ENCODE results near the gene E2F2.
A peak's percentile ranks its signal among the peaks of the same experiment; 100 is the strongest.

Gene E2F2

DNA sequence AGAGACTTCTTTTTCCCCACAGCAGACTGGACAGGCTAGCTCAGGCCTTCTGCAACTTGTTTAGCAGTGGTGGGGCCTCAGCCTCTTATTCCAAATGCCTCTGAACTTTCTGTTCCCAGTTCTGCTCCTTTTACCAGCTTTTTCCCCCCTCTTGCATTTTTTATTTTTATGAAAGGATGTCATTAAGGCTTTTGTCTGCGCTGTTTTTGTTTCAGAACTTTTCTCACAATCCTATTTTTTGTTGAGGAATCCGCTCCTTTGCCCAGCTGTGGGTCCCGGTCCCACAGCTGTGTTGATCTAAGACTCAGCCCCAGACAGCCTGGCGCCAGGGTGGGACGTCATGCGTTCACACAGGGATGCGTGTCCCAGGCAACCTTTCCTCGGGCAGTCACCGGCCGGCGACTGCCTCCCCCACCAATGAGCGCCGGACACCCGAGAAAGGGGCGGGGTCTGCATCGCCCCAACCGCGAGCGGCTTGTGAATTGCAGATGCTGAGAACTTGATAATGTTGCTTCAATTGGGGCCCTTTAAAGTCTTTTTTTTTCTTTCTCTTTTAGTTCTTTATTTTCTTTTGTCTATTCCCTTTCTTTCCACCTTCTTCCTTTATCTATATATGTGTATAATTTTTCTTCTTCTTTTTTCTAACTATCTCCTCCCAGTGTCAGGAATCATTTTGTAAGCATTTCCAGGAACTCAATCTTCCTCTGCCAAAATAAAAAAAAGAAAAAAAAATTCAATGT, 31.3 kb upstream of the E2F2 start:
- peak; percentile 33 for DNase-seq

DNA sequence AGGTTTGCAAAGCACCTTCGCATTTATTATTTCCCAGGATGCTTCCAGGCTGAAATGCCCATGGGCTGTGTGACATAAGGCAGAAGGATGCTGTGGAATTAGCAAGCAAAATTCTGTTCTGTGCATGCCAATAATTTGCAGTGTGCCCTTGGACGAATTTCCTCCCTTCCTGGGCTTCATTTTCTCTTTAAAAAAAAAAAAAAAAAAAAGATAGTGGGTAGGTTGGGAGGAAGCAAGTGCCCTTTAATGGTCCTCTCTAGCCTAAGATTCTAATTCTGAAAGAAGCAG, 30.7 kb upstream of the E2F2 start:
- DNase-seq: no peak

DNA sequence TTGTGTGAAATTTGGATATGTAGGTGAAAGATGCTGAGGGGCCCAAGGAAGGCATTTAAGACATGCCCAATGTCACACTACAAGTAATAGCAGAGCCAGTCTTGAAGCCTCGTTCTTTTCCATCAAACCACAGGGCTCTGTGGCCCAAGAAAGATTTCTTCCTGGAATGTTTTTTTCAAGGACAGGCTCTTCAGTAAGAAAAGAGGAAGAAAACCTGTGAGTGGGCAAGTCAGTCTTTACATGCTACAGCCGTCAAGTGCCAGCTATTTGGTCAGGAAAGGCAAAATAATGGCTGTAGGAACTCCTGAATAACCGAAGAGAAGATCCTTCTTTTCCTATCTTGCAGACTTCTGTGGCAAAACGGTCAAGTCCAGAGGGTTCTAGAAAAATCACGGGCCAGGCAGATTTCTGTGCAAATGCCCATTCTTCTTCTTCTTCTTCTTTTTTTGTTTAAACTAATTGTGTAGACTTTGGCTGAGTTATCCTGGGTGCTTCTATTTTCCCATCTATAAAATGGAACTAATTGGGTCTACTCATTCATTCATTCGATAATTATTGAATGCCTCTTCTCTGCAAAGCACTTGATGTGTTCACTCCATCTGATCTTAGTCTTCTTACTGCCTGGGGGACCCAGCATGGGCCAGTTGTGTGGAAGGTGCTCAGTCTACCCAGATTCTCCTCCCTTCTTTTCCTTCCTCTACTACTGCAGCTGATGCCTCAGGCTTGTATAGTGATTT, 30.2 kb upstream of the E2F2 start:
- no peak for DNase-seq

DNA sequence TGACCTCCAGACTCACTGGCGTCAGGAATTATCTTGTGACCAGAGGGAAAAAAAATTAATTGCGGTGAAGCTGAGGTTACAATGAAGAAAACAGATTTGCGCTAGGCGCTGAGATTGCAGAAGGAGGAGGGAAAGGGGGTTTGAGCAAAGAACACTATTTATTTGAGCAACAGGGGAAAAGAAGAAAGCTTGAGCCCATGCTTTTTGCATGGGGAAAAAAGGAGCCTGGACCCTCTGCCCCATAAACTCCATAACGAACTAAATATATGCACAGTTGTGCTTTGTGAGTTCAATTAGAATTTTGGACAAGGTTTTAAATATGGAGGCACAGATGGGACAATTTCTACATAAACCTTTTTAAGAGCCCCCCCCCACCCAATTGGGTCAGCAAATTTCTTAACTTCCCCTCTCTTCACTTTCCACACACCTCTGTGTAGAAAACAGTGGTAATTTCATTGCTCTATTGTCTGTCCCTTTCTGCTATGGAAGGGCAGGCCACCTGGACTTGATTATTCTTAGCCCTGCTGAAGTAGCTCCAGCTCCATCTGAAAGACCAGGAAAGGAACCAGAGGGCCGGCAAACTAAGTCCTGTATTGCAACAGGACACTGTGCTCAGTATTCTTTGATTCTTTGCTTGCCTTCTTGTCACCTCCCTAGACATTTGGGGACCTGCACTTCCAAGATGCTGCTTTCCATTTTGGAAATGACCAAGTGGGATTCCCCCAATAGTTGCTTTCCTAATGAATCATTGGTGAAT, 29.1 kb upstream of the E2F2 start:
- DNase-seq: no peak

DNA sequence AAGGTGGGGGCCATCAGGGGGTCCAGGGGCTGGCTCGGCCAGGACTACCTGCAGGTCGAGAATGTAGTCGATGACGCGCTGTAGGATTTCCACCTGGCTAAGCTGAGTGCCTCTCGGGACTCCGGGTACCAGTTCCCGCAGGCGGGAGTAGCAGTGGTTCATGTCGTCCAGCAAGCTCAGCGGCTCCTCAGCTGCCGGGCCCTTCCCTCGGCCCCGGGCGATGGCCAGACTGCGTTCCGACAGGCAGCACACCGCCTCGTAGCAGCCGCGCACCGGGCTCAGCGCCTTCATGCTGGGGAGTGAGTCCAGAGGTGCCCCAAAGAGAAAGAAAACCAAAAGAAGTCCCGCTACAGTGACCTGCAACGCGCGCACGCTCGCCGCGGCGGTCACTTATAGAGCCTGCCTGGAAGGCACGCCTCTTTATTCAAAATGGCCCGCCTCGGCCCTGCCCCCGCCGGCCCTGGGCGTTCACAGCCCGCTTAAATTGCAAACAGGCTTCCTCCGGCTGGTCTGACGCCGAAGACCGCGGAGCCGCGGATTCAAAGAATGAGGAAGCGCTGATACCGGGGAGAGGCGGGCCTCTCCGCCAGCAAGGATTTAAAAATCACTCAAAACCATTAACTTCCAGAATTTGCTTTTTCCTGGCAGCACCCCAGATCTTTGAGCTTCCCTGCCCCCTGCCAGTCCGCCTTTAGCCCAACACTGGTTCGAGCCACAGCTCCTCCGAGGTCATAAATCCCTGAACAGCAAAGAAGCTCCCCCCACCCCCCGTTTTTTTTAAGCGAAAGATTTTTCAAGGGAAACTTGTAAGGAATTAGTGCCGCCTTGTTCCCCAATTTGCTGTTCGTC, 28.3 kb upstream of the E2F2 start, which contains the start of gene ID3:
TSS of gene ID3 (minus strand) at position 366 of the 849 bp plus-strand sequence. CDS start at position 291, 75 bp downstream.
- DNase-seq: peak; percentile 87

DNA sequence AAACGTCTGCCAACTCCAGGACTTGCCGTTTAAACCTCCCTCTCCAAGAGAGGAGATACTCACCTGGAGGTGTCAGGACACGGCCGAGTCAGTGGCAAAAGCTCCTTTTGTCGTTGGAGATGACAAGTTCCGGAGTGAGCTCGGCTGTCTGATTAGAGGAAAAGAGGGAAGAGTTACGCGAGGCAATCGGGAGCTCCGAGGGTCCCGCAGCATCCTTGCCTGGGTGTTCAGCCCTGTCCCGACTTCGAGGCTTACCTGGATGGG, 27.8 kb upstream of the E2F2 start:
- no peak for DNase-seq

DNA sequence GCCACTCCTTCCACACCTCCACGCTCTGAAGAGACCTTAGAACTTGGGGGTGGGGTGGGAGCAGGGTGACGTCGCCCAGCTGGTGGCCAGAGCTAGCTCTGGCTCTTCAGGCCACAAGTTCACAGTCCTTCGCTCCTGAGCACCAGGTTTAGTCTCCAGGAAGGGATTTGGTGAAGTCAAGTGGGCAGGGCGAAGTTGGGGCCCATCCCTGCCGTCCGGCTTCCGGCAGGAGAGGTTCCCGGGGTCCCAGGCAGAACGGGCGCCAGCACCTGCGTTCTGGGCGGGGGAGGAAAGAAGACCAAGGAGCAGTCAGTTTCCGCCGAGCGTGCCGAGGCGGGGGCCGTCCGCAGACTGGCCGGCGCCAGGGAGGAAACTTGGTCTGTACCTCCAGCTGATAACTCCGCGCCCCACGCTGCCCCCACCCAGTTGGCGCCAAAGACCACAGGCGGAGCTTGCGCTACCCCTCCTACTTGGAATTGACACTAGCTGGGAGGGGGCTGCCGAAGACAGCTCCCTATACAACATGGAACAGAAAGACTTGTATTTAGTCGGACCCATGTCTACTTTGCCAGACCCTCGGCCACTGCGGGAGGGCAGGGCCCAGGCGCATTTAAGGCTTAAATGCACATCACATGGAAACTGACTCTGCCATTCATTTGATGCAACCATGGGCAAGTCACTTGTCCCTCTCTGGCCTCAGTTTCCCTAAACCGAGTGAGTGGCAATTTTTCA, 27.3 kb upstream of the E2F2 start:
- DNase-seq: peak; percentile 25

DNA sequence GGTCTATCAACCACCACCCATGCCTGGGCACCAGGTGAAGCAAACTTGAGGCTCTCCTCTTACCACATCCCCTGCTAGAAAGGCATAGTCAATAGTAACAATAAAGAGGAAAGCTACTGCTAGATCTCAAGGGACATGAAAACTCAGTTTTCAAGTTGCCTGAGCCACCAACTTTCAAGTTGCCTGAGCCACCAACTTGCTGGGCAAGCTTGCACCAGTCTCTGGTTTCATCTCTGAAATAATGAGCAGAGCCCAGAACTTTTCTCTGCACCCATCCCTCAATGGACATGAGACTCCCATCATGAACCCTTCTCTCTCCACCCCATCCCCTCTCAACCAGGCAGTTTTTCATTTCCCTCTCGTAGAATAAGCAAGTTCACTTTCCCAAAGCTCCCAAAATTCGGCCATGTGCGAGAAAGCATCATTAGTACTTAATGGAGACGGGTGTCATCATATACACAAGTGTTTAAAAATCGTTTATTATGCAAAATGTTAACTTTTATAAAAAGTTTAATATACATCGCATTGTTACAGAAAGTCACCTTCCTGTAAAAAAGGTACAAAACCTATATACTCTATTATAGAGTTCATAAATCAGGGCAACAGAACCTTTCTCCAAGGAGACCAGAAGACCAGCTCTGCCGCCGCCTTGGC, 26.6 kb upstream of the E2F2 start:
- no peak for DNase-seq

DNA sequence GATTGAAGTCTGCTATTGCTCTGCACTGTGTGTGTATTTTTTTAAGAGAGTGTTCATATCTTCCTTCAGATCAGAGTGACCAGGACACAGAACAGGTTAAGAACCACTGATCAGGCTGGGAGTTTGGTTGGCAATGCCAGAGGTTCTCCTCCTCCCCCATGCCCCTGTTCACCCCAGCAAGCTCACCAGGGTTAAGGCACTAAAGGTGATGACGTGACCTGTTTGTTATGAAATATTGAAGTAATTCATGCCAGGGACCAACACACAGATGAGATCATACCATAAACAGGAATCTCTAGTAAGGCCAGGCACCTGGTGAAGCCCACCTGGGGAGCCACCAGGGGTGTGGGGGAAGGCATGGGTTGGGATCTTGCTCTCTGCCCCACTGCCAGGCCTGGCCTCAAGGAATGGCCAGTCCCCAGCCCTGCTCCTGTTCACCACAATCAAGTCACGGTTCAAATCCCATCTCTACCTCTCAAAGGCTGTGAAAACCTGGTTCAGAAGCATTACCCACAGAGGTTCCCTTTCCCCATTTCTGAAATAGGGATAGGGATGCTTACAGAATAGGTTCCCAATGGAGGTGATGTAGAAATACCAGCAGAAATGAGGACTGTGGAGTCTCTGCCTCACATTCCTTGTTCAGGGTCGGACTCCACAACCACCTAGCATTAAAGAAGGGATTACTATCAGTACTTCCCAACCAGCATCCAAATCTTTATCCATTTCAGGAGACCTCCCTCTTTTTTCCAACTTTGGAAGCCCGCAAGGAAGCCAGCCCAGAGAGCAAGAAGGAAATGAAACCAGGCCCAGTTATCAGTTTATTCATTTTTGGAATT, 25.8 kb upstream of the E2F2 start:
- DNase-seq: no peak

DNA sequence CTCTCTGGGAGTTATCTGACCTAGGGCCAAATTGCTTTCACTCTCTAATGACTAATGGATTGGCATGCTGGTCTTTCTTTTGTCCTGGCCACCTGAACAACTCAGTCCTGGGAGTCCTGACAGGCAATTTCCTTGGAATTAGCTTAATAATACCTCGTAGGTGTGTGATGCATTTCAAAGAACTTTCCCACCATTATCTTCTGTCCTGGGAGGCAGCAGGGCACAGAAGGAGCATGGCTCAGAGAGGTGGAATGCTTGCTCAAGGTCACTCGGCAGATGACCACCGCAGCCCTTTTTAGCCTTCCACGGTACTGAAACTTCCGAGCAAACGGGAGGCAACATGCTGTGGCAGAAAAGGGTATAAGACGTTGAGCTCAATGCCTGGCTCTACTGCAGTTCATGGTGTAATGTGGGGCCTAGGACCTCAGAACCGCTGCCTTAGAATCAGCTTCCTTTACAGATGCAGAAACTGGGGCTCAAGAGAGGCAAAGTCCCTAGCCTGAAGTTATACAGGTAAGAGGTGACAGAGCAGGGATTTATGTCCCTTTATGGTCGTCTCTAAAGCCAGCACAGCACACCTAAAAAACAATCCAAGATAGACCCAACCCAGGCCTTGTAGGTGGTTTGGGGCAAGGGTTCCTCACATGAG, 25.1 kb upstream of the E2F2 start:
- no peak for DNase-seq

DNA sequence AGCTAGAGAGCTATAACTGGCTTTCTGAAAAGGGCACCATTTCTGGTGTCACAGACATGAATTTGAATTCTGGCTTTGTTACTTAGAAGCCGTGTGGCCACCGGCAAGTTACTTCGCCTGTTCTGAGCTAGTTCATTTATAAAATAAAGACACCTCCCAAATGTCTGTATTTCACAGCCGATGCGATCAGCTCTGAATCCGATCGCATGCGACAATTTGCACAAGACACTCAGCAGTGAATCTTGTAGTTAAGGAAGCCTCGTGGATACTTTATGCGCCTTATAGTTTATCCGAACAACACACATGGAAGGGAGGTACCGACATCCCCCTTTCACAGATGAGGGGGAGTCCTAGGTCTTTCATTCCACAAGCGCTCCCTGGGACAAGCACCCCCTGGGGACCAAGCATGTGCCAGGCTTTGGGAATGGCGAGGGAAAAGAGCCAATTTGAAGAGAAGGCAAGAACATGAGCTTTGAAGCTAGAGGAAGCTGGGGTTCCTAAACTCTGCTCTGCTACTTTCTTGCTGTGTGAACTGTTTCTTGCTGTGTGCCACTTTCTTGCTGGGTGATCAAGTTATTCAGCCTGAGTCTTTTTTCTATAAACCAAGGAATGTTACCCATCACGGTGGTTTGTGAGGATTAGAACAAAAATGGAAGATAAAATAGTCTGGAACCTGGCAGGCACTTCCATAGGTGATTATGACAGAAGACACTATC, 24.4 kb upstream of the E2F2 start:
- DNase-seq: no peak

DNA sequence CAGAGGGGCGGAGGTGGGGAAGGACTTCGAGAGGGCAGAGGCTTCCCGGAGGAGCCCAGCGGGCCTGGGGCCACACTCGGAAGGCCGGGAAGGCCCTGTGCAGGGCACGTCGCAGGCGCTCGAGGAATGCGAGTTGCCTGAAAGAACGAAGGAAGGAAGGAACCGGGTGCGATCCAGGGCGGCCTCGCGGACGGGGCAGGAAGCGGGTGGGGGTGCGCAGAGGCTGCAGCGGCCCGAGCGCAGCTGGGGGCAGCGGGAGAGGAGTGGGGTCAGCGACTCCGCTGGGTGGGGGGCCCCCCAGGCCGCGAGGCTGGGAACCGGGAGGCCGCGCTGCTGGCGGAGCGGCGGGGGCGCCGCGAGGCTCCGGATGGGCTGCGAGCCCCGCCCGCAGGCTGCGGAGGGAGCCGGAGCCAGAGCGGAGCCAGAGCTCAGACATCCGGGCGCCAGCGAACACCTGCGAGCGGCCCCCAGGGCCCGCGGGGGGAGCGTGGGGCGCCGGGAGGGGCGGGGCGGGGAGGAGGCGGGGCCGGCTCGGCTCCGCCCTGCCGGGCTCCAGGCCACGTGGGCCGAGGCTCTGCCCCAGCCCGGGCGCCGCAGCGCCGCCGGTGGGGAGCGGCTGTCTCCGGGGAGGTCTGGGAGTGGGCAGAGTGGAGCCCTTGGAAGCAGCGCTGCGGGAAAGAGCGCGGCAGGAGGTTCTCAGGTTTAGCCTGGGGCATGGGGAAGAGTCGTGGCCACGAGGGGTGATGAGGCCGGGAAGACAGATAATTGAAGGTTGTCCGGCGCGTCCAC, 23.6 kb upstream of the E2F2 start:
- peak; percentile 82 for DNase-seq

DNA sequence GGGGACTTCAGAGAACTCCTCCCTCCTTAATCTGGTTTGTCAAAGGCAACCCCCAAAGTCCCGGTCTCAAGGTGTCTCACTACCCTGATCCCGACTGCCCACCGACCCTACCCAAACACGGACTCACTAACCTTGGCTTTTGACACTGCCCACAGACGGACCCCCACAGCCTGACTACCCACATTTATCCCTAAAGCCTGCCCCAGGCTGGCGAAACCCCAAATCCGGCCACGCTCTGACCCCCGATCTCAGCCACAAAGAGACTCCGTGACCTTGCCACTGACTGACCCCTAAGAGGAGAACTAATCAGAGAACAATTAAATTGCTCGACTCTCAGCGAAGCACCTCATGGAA, 23.1 kb upstream of the E2F2 start:
- no peak for DNase-seq

DNA sequence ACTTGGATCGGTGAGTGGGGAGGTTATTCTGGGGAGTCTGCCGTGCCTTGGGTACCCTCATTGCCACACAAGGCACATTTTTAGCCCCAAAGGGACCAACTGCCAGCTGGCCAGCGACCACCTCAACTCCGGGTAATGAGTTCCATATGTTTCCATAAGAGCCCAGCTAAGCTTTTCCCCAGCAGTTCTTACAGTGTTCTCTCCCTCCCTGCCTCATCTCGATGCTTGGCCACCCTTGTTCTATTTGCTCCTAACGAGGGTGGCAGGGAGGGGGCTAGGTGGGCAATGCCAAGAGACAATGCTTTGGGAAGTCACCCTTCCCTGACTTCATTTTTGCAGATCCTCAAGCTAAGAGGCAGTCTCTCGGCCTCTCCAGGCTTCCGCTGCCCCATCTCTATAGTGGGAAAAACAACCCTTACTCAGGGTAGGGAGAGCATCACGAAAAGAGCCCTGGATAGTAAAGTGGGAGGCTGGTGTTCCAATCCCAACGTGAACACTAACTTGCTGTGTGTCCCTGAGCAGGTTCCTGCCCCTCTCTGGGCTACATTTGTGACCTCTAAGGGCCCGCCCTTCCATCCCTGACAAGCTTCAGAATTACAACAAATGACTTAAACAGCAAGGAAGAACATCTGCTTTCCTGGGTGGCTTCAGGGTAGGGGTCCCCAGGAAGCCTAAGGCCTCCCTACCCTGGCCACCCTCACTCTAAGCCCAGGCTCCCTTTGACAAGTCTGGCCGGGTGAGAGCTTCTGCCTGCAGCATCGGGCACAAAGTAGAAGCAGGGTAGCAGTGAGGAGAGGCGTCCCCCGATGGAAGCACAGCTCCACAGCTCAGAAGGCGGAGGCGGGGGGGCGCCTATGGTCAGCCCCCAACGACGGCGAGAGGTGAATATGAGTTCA, 22.4 kb upstream of the E2F2 start:
- no peak for DNase-seq

DNA sequence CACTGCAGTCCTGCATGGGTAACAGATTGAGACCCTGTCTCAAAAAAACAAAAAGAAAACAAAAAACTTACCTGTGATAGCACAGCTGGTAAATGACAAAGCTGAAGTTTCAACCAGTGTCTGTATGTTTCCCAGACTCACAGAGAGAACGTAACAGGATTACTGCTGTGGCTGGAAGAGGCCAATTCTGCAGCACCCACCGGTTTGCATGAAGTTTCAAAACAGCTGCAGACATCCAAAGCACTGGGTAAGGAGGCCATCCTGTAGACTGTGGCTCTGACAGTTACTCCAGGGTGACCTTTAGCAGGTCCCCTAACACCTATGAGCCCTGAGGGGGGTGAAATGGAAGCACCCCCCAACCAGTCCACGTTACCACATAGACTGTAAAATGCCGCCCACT, 20.8 kb upstream of the E2F2 start:
- DNase-seq: no peak

DNA sequence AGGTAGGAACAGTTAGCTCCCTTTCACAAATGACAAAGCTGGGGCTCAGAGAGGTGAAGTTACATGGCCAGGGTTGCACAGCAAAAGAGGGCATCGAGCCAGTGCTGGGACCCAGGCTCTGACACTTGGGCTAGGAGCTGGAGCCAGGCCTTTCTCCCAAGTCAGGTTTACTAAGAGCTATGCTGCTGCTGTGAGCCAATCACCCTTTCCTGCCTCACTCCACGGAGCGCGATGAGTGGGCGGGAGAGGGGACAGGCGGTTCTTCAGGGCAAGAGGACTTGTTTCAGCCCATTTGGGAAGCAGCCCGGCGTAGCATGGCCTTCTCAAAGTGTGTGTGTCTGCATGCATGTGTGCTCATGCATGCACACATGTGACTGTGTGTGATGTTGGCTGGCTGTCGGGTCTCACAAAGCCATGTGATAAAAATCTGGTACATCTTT, 17.7 kb upstream of the E2F2 start:
- DNase-seq: no peak

DNA sequence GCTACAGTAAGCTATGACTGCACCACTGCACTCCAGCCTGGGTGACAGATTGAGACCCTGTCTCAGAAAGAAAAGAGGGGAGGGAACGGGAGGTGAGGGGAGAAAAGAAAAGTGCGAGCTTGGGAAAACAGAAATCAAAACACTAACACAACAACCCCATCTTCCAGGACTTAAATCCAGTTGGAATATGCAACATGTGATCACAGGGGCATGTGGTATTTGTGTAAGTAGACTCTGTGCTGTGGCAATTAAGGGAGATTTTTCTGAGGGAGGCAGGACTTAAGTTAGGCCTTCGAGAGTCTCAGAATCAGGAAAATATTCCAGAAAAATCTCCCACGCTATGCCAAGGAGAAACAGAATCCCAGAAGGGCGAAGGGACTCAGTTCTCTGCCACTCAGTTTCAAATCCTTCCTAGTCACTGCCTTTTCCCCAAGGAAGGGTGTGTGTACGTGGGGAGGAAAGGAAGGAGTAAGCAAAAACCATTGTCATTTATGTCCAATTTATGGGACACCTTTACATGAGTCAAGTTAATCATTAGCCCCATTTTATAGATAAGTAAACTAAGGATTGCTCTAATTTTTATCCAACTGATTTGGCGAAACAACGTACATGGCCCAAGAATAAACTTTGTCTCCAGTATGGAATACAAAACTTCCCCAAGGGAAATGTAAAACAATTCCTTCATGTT, 16.0 kb upstream of the E2F2 start:
- no peak for DNase-seq
